OCI-LY7 (cell line): ENCODE results near the gene ITPKB.

Experiments
- CTCF ChIP-seq: fragments of 200-600 bp; sonication (generic); conservative IDR thresholded peaks from 2 replicates; pipeline ENCODE4 v1.5.1; 2014; ENCODE audit warnings: mild to moderate bottlenecking, antibody characterized with exemption, low read length, moderate library complexity, mixed read lengths
- EZH2phosphoT487 ChIP-seq: fragments of 200-600 bp; sonication (generic); IDR thresholded peaks from 2 replicates; pipeline ENCODE4 v1.6.1; 2018; ENCODE audit warnings: low read depth, borderline replicate concordance, mild to moderate bottlenecking, mixed run types, antibody characterized with exemption, low read length, moderate library complexity, mixed read lengths

DNA sequence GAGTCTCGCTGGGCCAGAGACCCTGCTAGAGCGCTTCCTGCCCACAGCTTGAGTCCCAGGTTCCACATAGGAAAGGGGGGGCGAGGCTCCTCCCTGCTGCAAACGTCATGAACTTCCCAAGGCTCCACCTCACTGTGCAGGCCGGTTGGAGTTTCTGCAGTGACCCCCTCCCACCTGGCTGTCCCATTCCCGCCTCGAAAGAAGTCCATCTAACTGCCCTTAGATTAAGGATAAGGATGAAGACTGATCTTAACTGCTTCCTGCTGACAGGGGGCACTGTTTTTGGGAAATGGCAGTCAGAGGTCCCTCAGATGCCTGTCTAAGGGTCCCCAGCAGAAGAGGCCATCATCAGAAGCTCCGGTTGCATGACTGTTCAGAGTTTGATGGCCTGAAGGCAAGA, 127.8 kb downstream of the ITPKB start:
- peak; percentile 23; the same call in 1 of the 2 replicates for TF ChIP-seq CTCF
- no peak for TF ChIP-seq EZH2phosphoT487
